HG03439 (cell line): ENCODE measurements around the gene MARCHF5.
"Not testable (repeated sequence)": the region's sequence is repeated elsewhere in the genome, so short reads cannot be mapped to it uniquely, and the experiment has no call there.

Experiments used
- ATAC-seq: cut with Tn5 transposase; IDR thresholded peaks from one replicate; pipeline ENCODE4 v1.9.1; 2021; ENCODE audit warnings: mild to moderate bottlenecking, moderate library complexity; ENCODE audit not compliant: unreplicated experiment

Gene MARCHF5

DNA sequence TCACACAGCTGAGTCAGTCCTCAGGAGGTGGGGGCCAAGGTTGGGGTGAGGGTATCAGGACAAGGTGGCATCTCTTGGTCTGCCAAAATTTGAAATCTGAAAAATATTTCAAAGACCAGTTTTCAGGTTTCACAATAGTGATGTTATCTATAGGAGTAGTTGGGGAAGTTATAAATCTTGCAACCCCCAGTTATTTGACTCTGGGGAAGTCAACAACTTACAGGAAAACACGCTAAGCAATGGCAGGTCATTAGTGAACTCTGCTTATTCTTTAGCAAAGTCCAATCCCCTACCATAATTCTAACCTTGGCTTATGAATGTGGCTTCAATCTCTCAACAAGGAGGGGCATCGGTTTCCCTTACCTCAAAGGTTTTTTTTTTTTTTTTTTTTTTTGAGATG lies 94.9 kb downstream of the MARCHF5 start:
- no peak for ATAC-seq

GRCh38 chr10:92387289-92387940 lies 96.4 kb downstream of the MARCHF5 start:
- no peak for ATAC-seq

DNA sequence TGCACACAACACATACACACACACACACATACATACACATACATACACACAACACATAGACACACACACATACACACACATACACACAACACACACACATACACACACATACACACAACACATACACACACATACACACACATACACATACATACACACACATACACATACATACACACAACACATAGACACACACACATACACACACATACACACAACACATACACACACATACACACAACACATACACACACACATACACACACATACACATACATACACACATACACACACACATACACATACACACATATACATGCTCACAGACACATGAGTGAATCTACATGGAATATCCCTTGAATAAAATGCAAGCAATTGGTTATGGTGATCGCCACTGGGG lies 102.2 kb downstream of the MARCHF5 start:
- not testable (repeated sequence) for ATAC-seq

GRCh38 chr10:92395271-92395670 lies 104.3 kb downstream of the MARCHF5 start:
- ATAC-seq: no peak

DNA sequence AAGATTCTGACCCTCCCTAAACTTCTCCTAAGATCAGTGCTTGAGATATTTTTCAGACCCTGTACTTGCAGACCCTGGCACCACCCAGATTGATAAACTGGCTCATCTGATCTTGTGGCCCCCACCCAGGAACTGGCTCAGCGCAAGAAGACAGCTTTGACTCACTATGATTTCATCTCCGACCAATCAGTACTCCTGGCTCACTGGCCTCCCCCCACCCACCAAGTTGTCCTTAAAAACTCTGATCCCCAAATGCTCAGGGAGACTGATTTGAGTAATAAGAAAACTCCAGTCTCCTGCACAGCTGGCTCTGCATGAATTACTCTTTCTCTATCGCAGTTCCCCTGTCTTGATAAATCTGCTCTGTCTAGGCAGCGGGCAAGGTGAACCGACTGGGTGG lies 111.3 kb downstream of the MARCHF5 start:
- not testable (repeated sequence) for ATAC-seq
